ENCODE measurements around the gene BANF2.
"Not testable (repeated sequence)": the region's sequence is repeated elsewhere in the genome, so short reads cannot be mapped to it uniquely, and the experiment has no call there.

The BANF2 gene

GRCh38 chr20:17683218-17684076, 16.3 kb upstream of the BANF2 start:
- DNase-seq = no peak

GRCh38 chr20:17684077-17684888, 15.5 kb upstream of the BANF2 start:
- no peak for DNase-seq

DNA sequence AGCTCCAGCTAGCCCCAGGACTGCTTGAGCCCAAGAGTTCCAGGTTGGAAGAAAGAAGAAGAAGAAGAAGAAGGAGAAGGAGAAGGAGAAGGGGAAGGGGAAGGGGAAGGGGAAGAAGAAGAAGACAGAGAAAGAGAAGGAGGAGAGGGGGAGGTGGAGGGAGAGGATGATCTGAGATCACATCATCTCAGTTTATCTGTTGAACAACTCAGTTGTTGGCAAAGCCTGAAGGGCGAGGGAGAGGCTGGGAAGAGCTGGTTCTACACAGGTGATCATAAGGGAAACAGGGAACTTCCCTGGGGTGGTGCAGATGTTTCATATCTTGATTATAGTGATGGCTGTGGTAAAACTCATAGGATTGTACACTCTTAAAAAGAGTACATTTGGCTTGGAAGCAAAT, 14.6 kb upstream of the BANF2 start:
- no peak for DNase-seq

- DNase-seq = no peak
These were observed 12.0 kb upstream of the BANF2 start for GRCh38 chr20:17687800-17688199.

DNA sequence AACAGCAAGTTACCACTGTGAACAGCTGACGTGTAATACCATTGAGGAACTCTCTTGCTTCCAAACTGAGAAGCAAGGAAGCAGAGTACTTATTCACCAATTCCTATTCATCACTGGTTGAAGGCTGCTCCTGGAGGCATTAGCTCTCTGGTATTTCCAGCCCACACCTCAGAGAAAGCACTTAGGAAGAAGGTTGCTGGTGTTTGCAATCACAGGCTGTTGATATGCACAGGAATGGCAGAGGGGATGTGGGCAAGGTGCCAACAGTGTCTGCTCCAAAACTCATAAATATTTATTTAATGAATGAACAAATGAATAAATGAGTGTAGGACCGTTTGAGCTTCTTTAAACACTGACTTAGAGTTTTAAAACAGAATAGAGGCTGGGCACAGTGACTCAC, 10.8 kb upstream of the BANF2 start:
- DNase-seq = no peak

DNA sequence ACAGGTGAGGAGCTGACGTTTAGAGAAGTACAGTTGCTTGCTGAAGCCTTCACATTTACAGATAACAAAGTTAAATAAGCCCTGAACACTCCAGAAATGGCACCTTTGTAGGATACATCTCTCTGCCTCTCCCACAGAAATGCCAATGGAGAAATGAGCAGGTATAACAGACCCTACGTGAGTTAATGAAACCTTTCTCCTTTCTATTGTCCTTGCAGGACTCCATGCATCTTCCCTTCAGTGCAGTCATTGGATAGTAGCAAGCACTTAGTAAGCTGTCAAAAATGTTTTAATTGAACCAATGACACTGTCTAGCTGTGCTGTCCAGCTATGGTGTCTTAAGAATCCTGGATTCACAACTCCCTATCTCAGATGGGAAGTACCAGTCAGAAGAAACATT, 9.6 kb upstream of the BANF2 start:
- DNase-seq = no peak

- no peak for DNase-seq
These were observed 8.0 kb upstream of the BANF2 start for GRCh38 chr20:17691758-17692157.

GRCh38 chr20:17693444-17694001, 6.2 kb upstream of the BANF2 start:
- no peak for DNase-seq

- DNase-seq = no peak
These were observed 5.0 kb upstream of the BANF2 start for GRCh38 chr20:17694767-17695166.

DNA sequence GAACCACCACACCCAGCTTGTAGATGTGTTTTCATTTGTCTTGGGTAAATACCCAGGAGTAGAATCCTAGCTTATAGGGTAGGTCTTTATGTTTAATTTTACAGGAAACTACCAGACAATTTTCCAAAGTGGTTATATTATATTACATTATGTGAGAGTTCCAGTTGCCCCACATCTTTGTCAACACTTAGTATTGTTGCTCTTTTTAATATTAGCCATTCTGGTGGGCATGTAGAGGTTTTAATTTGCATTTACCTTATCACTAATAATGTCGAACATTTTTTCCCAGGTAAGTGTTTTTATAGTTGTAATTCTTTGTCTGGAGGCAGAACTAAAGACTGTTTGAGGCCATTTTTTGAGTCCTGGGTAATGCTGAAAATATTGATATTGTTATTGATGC, 3.5 kb upstream of the BANF2 start:
- DNase-seq = no peak

GRCh38 chr20:17697171-17697570, 2.6 kb upstream of the BANF2 start:
- DNase-seq = no peak

DNA sequence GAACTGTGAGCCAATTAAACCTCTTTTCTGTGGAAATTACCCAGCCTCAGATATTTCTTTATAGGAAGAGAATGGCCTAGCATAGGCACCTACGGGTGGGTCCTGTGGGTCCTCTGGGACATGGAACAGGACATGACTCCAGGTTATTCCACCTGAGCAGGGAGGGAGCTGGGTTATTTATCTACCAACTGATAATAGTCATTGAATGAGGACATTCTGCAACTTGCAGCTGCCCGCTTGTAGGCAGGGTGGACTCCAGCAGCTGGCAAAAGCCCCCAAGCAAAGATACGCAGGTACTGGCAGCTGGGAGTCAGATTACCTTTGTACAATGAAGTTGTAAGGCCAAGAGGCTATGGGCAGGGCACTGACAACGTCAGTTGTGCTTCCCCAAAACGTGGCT, 1.4 kb upstream of the BANF2 start:
- DNase-seq = no peak

- no peak for DNase-seq
These were observed 871 bp downstream of the BANF2 start for GRCh38 chr20:17700637-17701036.

GRCh38 chr20:17701826-17702225, 2.1 kb downstream of the BANF2 start:
- no peak for DNase-seq

- no peak for DNase-seq
These were observed 5.0 kb downstream of the BANF2 start for GRCh38 chr20:17704589-17705317.

DNA sequence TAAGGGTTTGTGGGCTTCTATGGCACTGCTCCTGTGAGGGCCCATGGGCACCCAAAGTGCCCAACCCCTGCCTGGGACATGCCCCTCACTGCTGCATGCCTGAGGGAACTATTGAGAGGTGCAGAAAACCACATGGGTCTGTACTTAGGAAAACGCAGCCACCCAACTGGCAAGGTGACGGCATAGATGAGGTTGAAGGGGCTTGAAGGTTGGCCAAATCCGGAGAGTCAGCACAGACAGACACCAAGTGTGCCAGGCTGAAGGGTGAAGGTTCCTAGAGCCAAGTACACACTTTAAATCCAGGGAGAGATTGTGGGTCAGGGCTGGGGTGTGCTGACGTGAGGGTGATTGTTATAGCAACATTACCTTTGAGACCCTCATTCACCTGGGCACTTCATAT, 6.2 kb downstream of the BANF2 start:
- DNase-seq = no peak

- DNase-seq = no peak
These were observed 6.9 kb downstream of the BANF2 start for GRCh38 chr20:17706632-17707031.

DNA sequence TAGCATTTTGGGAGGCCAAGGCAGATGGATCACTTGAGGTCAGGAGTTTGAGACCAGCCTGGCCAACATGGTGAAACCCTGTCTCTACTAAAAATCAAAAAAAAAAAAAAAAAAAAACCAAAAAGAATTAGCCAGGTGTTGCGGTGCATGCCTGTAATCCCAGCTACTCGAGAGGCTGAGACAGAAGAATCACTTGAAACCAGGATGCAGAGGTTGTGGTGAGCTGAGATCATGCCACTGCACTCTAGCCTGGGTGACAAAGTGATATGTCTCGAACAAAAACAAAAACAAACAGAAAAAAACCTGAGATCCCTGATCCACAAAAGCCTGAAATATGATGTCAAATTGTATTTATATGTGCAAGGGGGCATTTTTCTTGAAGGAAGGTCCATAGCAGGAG, 8.2 kb downstream of the BANF2 start:
- not testable (repeated sequence) for DNase-seq

GRCh38 chr20:17708675-17709360, 9.1 kb downstream of the BANF2 start:
- DNase-seq = no peak

DNA sequence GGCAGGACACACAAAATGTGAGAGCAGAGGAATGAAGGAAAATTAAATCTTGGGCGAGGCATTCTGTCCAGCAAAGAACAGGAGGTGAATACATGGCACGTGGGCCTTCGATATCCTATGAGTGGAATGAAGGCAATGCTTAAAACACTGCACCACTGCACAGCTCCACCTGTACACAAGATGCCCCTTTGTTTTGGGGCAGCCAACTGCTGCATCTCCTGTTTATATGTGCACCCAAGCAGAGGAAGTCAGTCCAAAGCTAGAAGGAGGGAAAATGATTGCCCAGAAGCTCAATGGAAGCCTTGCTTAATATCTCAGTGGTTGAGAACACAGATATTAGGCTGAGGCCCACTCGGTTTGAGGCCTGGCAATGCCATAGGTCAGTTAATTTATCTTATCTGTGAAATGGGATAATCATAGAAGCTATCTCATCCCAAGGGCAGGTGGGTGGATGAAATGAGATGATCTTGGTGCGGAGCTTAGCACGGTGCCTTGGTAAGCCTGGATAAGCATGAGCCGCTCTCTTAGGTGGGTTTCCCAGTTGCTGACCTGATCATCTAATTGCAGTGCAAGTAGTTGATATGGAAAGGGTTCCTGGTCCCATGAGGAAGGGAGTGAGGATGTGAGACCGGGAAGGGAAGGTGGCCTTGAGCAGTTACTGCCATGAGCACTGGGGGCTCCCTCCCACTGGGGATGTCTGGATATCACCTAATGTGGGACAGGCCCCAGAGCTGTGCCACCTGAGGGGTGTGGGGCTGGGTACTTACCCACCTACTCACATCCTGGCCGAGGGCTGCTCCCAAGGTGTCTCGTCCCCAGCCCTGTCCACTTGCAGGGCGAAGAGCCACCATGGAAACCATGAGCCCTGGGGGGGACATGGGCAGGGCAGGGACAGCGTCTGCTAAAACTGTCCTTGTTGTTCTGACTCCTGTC, 9.9 kb downstream of the BANF2 start:
- no peak for DNase-seq

Data from activated effector memory CD4-positive, alpha-beta T cell treated with anti-CD3 and anti-CD28 coated beads, Interleukin-2, amount 50 U/mL, for 16 hours (primary cell).